Mammary epithelial cell (primary cell): ENCODE measurements around the gene CD81.

Experiments used
- CTCF ChIP-seq, 2 donors: IDR thresholded peaks in 1 of 2; conservative IDR thresholded peaks in 1 of 2; 2 replicates each; pipeline ENCODE4 v1.5.1; 2011 to 2012; ENCODE audit warnings: inconsistent platforms in 2 of 2, low read length in 2 of 2, mild to moderate bottlenecking in 2 of 2, control low read depth in 1 of 2, low read depth in 1 of 2; ENCODE audit not compliant: insufficient read depth in 1 of 2; ENCODE audit errors: extremely low read depth in 1 of 2
- EZH2 ChIP-seq: IDR thresholded peaks from 2 replicates; pipeline ENCODE4 v1.6.1; 2012; ENCODE audit warnings: low read length, inconsistent platforms, borderline replicate concordance

GRCh38 chr11:2434506-2435255 lies 57.6 kb downstream of the CD81 start:
- TF ChIP-seq CTCF (conservative IDR thresholded peaks at IDR 0.05 in 1 of 2, IDR thresholded peaks at IDR 0.05 in 1 of 2; ENCODE audit: extremely low read depth in 1 of 2, insufficient read depth in 1 of 2, low read depth in 1 of 2, low read length in 2 of 2) (no peak), EZH2 (no peak)
